A549 treated with CORT108297 at 1 μM for 4 hours (cell line): ENCODE measurements around the gene WSB2. TPM values are rescaled to one million over a fixed set of nuclear protein-coding genes. Genes with fewer than 3 reads are reported as not detected.

ENCODE experiments used
- total RNA-seq: library from RNA; stranded (reverse); fragments of 200-300 nt; extraction: Qiagen RNA extraction; gene quantifications from 5 replicates; pipeline ENCODE4 v1.2.3, GENCODE V29; 2022

Gene WSB2
- 67.5 to 73.5 TPM (median 69.4 TPM) in 5 replicates for total RNA-seq

DNA sequence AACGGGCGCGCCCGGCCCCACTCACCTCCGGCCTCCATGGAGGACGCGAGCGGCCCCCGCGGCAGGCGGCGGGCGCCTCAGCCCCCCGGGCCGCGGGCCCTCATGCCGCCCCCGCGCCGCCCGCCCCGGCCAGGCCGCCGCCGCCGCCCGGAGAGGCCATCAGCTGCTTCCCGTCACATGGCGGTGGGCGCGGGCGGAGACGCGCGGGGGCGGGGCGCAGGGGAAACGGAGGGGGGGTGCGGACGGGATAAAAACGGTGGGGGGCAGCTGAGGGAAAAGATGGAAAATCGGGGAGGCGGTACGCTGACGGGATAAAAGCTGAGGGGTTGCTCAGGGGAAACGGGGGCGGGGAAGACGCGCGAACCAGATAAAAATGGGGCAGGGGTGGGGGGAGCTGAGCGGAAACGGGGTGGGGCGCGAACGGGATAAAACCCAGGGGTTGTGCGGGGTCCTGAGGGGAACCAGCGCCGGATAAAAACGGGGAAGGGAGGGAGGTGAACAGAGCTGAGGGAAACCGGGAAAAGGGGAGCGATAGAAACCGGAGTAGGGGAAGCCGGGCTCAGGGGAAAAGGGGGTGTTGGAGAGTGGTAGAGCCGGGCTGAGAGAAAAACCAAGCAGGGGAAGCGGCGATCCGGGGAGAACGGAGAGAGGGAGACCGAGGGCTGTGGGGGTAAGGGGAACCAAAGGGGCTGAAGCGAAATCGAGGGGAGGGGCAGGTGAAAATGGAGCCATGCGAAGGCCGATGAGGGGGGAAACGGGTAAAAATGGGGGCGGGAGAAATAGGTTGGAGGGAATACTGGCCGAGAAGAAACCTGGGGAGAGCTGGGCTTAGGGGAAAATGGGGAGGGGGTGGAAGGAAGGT, at the start of gene WSB2:
Gene WSB2 (minus strand): TSS at position 169 of the 862 bp plus-strand sequence. CDS start 131 bp downstream, at position 38.

DNA sequence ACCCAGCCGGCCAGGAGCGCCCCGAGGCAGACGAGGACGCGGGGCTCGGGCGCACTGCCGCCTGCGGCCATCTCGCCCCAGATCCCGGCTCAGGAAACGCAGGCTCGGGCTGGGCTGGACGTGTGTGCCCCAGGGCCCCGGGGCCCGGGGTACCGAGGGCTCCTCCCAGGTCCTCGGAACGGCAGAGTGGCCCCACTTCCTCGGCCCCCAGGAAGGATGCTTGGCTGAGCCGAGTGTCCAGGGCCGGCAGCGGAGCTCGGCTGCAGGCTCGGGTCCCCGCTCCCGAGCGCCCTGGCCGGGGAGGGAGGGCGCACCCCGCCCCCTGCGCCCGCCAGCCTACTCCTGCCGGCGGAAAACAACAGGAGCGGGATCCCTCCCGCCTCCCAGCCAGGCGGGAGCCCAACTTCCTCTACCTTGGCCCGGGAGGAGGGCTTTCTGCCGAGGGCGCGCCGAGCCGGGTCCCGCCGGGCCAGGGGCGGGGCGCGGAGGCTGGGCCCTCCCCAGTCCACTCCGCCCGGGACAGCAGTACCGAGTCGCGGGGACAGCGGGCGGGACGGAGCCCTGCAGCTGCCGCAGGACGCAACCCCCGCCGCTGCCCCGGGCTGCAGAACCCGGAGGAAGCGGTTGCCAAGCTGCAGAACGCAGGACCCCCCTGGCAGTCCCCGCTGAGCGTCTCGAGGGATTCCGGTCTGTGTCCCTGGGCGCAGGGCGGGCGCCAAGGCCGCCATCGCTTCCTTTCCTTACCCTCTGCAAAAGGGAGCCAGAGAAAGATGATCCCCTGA, 42.8 kb upstream of the WSB2 start, which contains the start of gene VSIG10:
Gene VSIG10 (minus strand): TSS at position 411 of the 782 bp plus-strand sequence. CDS start 340 bp downstream, at position 71.

DNA sequence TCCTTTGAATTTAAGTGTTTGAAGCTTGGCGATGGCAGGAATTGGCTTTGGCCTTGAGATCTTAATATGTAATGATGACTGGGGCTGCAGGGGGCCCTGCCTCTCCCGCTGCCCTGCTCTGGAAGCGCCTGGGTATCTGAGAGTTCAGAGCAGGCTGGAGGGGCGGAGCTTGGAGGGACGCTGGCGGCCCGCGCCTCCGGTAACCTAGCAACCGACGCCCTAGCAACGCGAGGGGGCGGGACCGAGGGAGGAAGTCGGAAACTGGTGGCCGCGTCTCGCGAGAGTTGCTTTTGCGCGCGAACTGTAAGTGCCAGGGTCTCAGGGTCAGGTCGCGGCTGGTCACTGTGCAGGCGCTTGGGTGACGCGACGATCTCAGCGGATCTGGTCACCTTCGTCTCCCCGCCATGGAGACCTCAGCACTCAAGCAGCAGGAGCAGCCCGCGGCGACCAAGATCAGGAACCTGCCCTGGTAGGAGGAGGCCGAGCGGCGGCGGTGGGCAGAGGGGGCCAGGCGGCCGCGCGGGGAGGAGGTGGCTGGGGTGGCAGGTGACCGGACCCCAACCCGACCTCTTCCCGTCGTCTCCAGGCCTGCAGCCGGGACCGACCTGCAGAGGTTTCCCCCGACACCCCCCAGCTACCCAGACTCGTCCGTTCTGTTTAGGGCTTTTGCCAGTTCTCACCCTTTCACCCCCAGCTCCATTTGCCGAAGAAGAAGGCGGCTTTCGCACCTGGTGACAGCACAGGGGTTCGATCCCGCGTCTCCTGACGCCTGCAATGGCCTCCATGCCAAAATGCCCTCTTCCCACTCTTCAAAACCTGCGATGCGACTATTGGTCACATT, 44.3 kb downstream of the WSB2 start, which contains the start of gene RFC5:
Gene RFC5 (plus strand): TSS at position 280 of the 841 bp plus-strand sequence. CDS start 125 bp downstream, at position 405.

Other genes starting within 250 kb of the WSB2 start
- gene KSR2, start 92.2 kb downstream of the WSB2 start, total RNA-seq: 0.48 to 0.53 TPM (median 0.50 TPM) in 5 replicates
- gene RFC5, start 44.5 kb downstream of the WSB2 start, total RNA-seq: 39.1 to 46.2 TPM (median 40.8 TPM) in 5 replicates
- 17.6 to 20.4 TPM (median 19.4 TPM) in 5 replicates for gene VSIG10, start 42.8 kb upstream of the WSB2 start, total RNA-seq
- gene PEBP1, start 74.9 kb upstream of the WSB2 start, total RNA-seq: 228 to 291 TPM (median 284 TPM) in 5 replicates